Inferior parietal cortex (tissue), 1 donor: Measurements from ENCODE around the gene ZFAND3.

Source experiments
- DNase-seq: peaks from one replicate; pipeline ENCODE4 v3.0.0-alpha.2; 2016; ENCODE audit errors: extremely low spot score

ZFAND3 gene

GRCh38 chr6:38187325-38187724, 367.8 kb downstream of the ZFAND3 start:
- DNase-seq = no peak

DNA sequence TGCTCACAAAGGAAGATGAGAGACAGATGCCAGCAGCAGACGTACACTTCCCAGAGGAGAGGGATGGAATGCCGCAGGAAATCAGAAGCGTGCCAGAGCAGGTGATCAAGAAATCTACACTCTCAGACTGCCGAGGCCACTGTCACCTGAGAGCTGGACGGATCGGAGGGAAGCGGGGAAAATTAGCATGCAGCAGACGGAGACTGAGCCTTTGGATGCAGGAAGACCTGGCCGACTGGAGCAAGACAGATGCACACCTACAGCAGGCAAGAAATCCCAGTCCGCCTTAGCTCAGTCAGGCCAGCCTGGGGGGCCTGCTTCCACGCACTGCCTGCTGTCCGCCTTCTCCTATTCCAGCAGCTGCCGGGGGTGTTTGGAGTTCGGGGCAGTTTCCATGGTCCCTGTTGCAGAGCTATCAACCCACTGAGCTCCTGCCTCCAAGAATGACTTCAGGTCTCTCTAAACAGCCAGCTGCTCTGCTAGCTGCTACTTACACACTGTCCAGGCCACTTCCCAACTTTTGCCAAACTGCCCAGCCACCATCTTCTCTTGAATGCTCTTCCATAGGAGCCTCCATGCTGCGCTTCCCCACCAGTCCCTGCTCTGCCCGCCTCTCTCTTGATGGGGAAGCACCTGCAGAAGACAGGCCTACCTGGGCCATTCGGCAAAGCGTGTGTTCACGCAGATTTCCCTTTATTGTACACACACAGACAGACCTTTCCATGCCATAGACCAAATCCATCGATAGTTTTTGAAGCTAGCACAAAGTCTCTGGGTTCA, 368.5 kb downstream of the ZFAND3 start:
- DNase-seq = no peak

DNA sequence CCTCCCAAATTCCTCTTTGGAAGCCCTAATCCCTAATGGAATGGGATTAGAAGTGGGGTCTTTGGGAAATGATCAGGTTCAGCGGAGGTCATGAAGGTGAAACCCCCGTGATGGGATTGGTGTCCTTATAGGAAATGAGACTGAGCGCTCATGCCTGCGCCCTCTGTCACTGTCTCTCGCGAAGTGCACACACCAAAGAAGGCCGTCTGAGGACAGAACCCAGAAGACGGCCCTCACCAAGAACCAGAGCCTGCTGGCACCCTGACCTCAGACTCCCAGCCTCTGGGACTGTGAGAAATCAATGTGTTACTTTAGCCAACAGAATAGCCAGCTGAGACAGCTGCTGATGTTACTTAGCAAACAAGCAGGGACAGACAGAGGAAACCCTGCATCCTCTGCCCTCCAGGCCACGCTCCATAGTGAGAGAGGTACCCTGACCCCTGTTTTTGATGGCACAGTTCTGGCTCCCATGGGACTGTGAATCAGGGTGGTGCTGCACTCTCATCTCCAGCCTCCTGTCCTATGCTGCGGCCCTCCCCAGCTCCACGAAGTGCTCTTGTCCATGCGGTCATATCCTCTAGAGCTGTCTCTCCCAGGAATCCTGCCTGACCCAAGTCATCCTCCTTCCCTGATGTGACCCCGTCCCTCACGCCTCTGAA, 369.3 kb downstream of the ZFAND3 start:
- no peak for DNase-seq

DNA sequence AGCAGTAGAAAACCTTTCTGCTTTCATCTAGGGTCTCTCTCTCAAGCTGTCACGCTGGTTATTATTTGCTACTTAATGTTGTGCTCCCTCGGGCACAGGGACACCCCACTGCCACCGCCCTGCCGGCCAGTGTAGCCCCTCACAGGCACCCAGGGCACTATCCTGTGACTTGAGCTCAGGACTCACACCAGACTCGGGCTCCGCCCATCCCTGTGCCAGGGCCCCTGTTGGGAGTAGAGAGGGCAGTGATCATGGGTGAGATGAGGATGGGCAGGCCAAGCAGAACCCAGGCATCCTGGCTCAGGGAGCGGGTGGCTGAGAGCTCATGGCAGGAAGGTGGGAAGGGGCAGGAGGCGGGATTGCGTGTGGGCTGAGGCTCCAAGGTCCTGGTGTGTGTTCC, 371.9 kb downstream of the ZFAND3 start:
- DNase-seq = no peak

- no peak for DNase-seq
These were observed 372.5 kb downstream of the ZFAND3 start for GRCh38 chr6:38192011-38192410.

DNA sequence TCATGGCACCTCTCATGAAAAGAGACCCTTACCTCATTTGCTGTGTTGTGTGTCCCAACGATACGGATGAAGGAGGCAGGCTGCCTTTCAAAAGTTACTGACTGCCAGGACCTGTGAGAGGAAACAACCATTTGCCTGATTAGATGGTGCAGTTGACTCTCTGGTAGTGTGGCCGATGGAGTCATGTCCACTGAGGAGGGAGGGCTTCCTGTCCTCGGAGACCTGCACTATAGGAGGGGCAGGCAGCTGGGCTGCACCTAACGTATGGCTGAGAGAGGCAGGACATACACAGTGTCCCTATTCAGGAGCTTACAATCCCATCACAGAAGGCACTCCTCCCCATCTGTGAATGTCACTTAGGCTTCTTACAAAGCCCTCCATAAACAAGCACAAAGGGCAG, 373.0 kb downstream of the ZFAND3 start:
- DNase-seq = no peak

DNA sequence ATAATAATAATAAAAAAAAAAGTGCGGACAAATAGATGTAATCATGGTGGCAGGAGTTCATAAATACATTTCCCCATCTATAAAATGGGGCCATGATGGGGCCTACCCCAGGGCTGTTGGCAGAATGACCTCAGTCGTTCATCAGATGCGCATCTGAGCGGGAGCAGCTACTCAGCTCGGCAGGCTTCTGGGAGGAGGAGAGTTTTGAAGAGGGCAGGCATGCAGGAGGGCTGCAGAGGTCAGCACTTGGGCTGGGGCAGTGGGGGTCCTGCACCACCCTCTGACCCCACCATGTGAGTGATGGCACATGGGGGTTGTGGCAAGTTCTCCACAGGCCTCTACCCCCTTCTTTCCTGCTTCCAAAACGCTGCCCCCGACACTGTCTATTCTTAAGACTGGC, 373.5 kb downstream of the ZFAND3 start:
- DNase-seq = no peak

DNA sequence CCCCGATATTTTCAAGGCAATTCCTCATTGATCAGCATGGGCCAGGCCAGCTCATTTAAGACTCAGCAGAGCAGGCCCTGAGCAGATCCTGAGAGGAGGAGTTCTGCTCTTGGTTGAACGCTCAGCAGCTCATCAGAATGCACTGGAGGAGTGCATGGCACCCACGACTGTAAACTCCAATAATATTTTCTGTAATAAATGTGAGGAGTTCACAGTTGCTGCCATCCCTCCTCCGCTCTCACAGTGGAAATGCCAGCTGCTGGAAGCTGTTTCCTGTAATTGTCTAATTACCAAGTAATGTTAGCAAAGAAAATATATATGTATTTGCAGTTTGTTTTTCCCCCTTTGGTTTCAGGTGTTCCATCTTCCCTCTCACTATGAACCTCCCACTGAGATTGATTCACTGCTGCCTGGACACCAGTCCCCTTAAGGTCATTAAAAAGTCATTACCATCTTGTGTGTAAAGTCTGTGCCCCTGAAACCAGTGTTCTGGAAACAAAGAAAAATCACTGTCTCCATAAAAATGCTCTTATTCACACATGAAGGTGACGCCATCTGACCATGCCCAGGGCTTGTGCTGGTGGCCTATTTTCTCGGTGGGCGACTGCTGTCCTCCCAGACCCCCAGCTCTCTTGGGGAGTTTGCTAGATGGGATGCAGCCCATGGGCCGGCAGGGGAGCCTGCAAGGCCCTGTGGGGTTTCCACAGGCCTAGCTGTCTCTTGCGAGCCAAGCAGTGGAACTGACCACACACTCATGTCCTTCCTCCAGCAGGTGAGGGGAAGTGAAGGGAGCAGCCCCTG, 374.2 kb downstream of the ZFAND3 start:
- no peak for DNase-seq

DNA sequence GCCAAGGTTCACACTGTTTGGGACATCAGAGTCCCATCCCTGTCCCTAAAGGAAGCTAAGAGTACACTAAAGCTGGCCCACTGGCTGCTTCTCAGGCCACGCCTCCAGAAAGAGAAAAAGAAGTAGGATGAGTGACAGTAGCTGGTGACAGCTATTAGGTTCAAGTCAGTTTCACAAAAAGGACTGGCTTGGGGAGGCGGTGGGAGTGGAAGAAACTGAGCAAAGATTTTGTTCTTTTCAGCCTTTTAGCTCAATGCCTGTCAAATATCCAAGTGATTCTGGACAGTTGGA, 374.7 kb downstream of the ZFAND3 start:
- DNase-seq = no peak

- no peak for DNase-seq
These were observed 375.1 kb downstream of the ZFAND3 start for GRCh38 chr6:38194589-38194988.

DNA sequence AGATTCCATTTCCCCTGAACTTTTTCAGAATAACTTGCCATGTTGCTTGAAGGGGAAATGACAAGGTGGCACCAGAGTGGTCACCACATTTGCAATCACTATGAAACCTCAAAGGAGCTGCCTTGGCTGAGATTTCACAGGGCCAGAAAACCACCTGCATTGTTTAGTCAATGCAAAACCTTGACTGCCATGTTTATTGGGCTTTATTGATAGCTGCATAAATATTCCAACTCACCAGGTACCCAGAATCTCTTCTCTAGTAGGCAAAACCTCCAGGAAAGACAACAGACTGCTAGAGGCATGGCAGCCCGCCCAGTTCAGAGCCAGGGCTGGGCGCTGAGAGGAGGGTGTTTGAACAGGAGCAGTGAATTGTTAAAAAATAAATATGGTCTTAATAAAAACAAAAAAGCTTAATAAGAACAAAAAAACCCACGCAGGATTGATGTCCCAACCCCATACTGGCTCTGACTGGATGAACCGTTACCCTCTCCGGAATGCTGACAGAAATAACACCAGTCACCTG, 375.6 kb downstream of the ZFAND3 start:
- no peak for DNase-seq

DNA sequence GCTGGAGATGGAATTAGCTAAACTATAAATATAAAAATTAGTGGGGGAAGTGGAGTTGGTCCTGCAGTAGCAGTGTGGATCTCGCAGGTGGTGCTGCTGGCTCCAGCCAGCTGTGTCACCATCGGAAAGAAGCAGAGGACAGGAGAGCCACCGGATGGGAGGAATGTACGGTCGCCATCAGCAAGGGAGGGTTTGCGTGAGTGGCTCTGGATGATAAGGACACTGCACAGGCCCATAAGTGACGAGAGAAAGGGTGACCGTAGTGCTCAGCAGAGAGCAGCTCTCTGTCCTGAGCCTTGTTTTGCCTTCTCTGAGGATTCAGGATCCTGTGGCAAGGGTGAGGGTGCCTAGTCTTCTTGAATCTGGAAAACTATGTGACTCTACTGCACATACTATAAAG, 378.7 kb downstream of the ZFAND3 start:
- no peak for DNase-seq
